NCI-H2107 treated with DMSO at 0.1 percent for 48 hours (cell line): ENCODE results near the gene TMEM138.
A peak's percentile ranks its signal among the peaks of the same experiment; 100 is the strongest.

Experiments
- DNase-seq: peaks from one replicate; lab custom pipeline; 2025; ENCODE audit not compliant: unreplicated experiment; lab: John Stamatoyannopoulos, UW

TMEM138 gene

DNA sequence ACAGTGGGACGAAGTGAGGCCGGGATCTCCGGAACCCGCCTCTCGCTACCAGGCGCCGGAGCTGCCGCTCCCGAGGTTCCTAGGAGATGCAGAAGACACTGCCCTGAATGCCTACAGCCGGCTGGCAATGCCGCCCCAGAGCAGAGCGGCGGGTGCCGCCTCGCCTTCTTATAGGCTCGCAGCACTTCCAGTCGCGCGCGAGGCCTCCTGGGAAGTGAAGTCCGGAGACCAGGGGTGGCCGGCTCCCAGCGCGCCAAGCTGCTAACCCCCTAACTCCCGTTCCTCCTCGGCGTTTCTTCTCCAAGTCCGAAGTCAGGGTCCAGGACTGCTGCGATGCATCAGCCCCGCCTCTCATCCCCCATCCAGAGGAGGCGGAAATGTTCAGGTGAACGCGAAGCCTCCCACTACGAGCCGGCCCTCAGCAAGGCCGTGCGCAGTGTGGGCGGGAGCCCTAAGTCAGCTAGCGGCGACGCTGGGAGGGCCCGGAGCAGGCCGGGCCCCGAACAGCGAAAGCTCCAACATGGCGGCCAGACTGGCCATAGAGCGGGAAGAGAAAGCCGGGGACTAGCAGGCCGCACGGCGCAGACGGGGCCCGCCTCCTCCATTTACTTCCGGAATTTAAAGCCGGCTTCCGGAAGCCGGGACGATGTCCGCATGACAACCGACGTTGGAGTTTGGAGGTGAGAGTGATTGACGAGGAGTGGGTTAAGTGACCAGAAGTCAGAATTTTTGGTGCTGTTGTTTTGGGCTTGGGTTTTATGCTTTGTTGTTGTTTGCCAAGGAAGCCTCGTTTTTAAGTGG, at the start of gene TMEM138, which contains the start of gene CYB561A3:
TMEM138 (plus strand) TSS at position 634 of the 801 bp plus-strand sequence. CDS start 2,017 bp downstream, outside the sequence.
CYB561A3 (minus strand) TSS at position 142 of the 801 bp plus-strand sequence. CDS start 5,169 bp downstream, outside the sequence.
- DNase-seq = peak; percentile 71

DNA sequence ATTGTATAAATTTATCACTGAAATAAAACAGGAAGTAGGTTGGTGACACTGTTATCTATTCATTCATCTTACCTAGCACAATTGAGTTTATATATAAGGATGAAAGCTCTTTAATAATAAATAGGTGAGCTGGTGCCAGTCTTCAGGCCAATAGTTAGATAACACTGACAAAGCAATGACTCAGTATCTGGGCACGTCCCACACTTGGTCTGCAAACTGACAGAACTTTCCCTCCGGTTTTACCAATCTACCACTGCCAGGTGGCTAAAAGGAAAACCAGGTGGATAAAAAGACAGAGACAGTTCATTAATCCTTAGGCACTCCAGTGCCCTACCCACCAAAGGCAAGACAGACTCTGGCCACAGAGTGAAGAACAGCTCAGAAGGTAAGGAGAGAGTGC, 46.9 kb upstream of the TMEM138 start:
- no peak for DNase-seq

DNA sequence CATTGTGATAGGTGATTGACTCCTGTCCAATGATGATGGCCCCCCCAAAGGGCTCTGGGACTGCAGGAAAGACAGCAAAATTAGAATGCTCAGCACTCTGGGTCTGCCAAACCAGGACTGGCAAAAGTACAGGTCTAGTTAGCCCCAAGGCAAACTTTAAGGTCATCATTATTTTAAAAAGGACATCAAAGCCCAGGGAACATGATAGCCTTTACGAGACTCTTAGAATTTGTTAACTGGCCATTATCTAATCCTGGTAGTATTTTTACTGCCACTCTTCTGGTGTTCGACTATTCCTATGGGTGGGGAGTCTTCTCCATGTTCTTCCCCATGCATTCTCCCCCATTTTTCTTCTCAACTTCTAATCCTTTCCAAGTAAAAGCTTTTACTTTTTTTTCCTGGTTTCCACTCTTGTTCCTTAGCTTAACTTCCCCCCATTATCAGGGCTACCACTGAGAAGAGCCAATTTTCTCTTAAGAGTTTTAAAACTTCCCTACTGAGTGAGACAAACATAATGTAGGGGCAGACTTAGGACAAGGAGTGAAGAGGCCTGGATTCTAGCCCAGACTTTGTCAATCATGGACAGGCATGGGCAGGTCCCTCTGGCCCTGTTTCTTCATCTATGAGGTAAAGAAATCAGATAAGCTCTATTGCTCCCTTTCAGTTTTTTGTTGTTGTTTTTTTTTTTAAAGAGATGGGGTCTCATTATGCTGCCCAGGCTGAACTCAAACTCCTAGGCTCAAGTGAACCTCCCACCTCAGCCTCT, 36.3 kb upstream of the TMEM138 start:
- DNase-seq = no peak

DNA sequence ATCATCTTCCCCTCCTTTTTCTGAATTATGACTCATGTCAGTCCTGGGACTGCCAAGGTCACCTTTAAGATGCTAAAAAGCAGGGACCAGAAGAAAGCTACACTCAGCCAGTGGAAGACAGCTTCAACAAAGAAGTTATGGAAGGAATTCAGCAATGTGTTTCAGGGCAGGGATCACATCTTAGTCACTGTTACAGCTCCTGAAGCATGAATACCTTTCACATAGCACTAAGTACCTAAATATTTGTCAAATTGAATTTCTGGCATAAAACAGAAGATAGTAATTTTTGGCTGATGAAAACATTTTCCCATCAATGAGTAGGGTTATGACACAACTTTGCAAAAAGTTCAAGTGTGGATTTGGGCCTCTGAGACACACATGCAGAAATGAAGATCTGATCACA, 34.5 kb upstream of the TMEM138 start:
- no peak for DNase-seq

DNA sequence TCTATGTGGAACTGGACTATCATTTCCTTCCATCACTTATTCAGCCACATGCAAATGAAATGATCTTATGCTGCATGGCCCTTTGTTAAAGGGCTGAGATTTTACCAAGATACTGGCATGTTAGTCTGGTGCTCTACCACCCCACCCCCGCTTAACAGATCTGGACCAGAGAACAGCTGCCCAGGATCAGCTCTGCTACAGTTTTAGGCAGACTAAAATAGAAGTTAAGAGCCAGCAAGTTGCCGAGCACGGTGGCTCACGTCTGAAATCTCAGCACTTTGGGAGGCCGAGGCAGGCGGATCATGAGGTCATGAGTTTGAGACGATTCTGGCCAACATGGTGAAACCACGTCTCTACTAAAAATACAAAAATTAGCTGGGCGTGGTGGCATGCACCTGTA, 33.8 kb upstream of the TMEM138 start:
- no peak for DNase-seq

DNA sequence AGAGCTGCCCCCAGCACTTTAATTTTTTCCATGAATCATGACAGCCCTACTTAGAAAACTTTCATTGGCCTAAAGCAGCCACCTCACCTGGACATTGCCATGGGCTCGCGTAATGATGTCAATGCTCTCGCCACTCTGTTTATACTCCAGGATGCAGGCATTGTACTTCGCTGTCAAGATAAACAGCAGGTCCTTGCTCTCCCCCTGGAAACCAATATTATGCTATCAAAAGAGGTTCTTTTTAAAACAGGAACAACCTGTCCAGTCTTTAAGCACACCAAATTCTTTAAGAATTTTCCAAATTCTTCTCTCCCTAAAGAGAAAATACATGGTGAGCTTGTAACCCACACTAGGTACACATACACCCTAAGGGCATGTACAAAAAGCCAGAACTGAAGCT, 32.3 kb upstream of the TMEM138 start:
- no peak for DNase-seq

DNA sequence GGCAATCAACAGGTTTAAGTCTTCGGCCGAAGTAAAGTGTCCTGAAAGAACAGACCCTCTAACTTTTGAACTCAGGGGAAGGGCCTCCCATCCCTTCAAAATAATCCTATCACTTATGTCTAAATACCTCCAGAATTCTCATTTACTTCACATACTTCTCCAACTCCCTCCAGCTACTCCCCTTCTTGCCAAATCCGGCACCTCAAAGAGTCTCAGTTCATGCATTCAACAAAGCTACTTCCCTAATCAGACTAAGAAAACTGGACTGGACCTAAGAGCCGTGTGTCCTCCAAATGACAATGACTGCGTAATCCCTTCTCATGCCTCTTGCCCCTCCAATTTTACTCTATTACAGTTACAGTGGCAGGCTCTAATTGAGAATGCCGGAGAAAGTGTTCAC, 30.5 kb upstream of the TMEM138 start:
- DNase-seq = no peak

DNA sequence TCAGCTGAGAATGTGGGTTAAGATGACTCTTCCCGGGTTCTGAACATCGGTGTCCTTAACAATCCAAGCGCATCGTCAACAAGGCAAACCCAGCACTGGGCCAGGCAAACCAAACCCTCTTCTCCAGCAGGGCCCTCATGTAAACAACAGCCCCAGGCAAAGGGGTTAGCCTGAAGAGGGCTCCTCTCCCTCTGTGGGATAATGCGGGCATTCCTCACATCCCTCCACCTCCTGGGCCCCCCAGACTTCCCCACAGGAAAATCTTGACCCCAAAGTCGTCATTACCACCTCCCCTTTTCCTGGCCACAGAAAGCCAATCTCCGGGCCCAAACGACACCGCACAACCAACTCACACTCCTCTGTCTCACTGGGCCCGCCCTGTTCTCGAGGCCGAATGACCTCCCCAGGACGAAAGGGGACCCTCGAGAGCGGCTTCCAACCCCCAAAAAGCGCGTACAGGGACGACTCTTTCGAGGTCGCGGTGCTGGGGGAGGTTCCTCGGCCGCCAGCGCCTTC, 29.8 kb upstream of the TMEM138 start:
- DNase-seq = no peak

DNA sequence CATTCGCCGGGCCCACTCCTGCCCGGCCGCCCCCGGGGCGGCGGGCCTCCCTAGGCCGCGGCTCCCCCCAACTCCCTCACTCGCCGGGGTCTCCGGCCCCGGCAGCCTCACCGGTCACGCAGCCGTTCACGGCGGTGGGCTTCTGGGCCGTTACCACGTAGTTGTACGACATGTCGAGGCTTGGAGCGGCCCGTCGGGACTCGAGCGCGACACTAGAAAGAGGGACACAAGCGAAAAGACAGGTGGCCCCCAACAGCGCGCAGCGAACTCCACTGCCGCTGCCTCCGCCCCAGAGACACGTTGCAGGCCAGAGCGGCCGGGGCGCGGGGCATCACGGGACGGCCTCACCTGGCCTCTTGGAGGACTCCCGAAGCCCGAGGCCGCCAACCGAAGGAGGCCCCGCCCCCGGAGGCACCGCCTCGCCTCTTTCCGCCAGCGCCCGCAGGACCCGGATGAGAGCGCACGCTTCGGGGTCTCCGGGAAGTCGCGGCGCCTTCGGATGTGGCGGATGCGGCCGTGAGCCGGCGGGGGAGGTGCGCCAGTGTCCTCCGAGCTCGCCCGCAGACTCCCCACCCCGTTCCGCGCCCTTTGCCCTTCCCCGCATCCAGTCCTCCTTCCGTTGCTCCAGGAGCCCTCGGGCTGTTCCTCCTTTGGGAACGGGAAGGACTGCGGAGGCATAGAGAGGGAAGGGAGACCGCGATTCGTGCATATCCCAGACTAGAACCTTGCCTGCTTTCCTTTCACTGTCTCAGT, 29.2 kb upstream of the TMEM138 start, which contains the start of the genes DDB1 and TKFC:
DDB1 (minus strand) TSS at position 309 of the 753 bp plus-strand sequence; CDS start at position 172, 137 bp downstream.
TKFC (plus strand) TSS at position 432 of the 753 bp plus-strand sequence. CDS start 1,501 bp downstream, outside the sequence.
- DNase-seq = peak; percentile 65

DNA sequence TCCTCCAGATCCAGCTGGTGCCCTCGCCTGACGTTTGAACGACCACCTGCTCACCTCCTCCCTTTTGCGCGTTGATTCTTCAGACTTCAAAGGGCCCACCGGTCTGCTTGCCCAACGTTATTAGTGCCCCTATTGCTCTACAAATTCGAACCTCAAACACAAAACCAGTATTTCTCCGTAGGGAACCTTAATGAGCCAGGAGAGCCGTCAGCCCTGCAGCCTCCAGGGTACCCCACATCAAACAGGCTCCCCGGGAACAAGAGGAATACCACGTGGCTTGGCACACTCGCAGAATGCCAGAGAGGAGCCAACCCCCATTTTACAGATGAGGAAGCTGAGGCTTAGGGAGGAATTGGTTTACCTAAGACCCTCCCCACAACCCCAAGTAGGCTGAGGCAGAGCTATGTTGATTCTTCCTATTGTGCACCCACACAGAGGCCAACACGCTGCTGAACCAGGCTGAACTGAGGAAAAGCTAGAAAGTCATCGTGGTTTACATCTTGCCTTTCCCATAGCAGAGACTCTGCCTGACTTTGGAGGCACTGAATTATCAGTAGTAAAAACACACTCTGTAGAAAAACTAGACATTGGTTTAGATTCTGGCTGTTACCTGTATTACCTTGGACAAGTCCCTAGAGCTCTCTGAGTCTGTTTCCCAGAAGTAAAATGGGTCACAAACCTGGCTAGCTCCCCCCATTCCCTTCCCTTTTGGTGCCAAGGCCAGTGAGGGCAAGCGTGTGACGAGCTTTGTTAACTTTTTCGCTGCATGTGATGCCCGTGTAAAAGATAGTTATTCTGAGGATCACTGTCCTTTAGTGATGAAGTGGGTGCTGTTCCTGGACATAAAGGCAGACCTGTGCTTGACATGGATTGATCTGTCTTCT, 28.4 kb upstream of the TMEM138 start:
- no peak for DNase-seq

DNA sequence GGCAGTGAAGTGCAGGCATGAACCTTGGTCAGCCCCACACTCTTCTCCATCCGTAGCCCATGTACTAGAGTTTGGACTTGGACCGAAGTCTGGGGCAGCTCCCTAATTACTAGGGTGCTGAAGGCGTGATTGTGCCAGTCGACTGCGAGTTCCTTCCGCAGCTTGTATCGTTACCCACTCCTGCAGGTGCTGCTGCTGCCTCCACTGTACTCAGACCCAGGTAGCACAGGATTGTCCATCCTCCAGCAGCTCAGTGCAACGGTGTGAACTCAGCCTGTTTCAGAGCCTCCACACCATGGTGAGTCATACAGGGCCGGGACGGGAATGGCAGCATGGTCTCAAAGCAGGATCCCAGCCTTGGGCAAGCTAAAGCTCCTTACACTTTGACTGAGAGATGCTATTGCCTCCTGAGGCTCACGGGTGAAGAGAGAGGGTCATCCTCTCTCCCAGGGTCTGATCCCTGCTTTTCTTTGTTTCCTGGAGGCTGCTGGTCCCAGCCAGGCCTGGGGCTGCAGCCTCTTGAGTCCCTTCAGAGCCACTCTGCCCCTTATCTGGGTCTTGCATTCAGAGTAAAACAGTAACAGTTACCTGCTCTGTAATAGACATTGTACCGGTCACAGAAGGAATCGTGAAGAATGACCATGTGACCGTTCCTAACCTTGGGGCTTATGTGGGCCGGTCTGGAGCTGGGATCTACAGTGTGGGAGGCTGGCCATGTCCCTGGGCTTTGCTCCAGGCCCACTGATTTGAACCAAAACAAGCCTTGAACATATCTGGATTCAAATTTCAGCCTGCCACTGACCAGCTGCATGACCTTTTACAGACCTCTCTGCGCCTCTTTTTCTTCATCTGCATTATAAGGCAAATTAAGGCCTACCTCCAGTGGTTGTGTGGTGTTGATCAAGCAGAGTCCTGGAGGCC, 27.5 kb upstream of the TMEM138 start:
- no peak for DNase-seq

DNA sequence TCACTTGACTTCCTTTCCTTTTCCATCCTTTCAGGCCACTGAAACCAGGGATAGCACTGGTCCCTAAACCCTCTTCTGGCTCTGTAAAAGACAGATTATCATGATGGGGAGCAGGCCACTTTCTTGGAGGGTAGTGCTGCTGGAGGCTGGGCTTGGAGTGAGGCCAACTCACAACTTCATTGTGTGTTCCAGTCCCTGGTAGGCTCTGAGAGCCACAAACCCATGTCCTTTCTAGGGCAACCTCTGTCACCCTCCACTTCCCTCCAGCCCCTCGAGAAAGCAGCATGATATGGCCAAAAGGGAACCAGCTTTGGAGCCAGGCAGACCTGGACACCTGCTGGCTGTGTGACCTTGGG, 26.8 kb upstream of the TMEM138 start:
- no peak for DNase-seq

DNA sequence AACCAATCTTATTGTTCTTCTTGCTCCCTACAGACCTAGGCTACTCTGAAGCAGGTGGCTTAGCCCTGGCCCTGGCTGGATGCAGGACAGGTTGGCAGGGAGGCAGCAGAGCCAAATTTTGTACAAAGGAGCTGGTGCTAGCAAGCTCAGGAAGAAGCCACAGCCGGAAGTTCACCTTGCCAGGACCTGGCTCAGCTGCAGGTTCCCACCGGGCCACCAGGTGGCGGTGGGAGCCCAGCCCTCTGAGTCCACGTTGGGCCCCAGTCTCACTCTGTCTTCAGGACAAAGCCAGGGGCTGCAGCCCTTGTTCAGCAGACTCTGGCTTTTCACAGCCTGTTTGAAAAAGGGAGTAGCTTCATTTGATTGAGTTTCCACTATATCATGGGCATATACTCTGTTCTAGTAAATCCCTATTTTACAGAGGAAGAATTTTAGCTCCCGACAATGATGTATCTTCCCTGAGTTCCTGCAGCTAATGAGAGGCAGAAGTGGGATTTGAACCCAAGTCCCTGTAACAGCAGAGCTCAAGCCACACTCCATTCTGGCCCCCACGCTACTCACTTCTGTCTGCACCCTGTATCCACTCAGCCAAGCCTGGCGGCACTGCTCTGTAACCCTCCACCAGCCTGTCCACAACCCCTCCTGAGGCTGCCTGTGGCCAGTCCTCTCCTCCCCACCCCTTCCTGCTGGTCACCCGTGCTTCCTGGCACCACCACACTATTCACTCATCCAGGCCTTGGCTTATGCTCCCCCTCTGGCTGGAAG, 25.8 kb upstream of the TMEM138 start:
- DNase-seq = peak; percentile 41

DNA sequence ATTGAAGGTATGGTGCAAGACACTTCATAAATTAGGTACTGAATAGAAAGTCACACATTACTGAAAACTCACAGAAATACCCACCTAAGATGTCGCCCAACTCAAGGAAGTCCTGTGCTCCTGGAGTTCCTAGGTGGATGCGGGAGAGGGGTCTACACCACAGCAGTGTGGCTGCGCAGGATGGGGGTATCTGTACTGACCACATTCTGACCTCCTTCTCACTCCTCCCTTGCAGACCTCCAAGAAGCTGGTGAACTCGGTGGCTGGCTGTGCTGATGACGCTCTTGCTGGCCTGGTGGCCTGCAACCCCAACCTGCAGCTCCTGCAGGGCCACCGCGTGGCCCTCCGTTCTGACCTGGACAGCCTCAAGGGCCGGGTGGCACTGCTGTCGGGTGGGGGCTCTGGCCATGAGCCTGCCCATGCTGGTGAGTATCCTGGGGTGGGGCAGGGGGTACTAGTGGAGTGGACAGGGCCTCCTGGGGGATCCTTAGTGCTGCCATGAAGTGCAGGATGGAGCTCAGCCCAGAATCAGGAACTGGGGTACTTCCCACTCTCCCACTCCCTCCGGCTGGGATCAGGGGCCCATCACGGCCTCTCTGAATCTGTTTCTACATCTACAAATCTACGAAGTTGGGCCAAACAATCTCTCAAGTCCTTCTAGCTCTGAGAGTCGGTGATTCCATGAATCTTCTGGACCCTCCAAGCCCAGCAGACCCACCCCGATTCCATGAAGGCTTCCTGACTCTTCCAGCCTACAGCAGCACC, 24.3 kb upstream of the TMEM138 start:
- no peak for DNase-seq

DNA sequence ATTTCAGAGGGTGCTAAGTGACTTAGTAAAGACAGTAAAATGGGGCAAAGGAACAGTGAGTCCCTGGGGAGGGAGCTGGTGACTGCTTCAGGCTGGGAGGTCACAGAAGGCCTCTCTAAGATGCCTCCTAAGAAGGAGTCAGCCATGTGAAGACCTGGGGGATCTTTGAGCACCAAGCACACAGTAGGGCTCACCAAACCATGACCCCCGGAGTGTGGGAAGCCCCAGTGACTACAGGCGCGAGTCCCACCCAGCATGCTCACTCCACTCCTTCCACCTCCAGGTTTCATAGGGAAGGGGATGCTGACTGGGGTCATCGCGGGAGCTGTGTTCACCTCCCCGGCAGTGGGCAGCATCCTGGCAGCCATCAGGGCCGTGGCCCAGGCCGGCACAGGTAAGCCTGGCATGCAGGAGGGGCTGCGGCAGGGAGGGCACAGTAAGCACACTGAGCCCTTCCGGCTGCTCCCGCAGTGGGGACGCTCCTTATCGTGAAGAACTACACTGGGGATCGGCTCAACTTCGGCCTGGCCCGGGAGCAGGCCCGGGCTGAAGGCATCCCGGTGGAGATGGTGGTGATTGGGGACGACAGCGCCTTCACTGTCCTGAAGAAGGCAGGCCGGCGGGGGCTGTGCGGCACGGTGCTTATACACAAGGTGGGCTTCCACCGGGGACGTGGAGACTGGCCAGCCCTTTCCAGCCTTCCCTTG, 23.2 kb upstream of the TMEM138 start:
- DNase-seq = no peak

DNA sequence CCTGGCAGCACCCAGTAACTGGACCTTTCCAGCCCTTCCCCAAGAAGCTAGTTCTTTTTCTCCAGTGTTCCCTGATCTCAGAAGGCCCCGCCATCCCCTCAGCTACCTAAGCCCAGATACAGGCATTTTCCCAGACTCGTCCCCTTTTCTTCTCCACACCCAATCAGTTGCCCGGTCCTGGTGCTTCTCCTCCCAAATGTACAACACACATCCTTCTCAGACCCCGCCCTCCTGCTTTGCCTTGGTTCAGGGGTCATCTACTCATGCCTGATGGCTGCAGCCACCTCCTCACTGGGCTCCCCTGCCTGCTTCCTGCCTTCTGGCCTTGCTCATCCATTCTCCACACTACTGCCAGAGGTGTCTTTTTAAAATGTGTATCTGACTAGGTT, 22.7 kb upstream of the TMEM138 start:
- DNase-seq = no peak

DNA sequence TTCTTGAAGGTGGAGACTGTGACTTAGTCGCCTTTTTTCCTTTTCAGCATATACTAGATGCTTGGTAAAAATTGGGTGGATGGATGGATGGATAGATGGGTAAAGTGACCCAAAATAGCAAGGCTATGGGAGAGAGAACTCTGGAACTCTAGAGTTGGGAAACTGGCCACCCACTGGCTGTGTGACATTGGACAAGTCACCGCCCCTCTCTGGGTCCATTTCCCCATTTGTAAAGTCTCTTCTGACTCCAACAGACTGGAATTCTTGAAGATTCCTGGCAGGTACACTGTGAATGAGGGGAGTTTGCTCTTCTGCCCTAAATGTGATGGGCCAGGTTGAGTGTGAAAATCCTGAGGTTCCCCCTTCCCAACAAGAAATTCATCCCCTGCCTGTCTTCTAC, 21.2 kb upstream of the TMEM138 start:
- no peak for DNase-seq
